ENCODE results near the gene EPHB1.

GRCh38 chr3:135078283-135078682 is 283.2 kb downstream of the EPHB1 start:
- TF ChIP-seq, protein P1, sequence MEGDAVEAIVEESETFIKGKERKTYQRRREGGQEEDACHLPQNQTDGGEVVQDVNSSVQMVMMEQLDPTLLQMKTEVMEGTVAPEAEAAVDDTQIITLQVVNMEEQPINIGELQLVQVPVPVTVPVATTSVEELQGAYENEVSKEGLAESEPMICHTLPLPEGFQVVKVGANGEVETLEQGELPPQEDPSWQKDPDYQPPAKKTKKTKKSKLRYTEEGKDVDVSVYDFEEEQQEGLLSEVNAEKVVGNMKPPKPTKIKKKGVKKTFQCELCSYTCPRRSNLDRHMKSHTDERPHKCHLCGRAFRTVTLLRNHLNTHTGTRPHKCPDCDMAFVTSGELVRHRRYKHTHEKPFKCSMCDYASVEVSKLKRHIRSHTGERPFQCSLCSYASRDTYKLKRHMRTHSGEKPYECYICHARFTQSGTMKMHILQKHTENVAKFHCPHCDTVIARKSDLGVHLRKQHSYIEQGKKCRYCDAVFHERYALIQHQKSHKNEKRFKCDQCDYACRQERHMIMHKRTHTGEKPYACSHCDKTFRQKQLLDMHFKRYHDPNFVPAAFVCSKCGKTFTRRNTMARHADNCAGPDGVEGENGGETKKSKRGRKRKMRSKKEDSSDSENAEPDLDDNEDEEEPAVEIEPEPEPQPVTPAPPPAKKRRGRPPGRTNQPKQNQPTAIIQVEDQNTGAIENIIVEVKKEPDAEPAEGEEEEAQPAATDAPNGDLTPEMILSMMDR (IDR thresholded peaks at IDR 0.05), result no peak
- no peak for TF ChIP-seq POLR2A (IDR thresholded peaks at IDR 0.05)
